RWPE1 (cell line): ENCODE data around the gene URAD.

Source experiments
- CTCF ChIA-PET: fragments of 350-600 bp; sonication (Branson Sonifier 250); formaldehyde crosslinking; extraction: SDS; loops from one replicate; lab custom pipeline; 2021; lab: Yijun Ruan, JAX
- POLR2A ChIA-PET: fragments of 400-600 bp; formaldehyde crosslinking; extraction: SDS; loops from one replicate; lab custom pipeline; 2020; ENCODE audit warnings: antibody characterized with exemption; ENCODE audit not compliant: low non-redundant PET; lab: Yijun Ruan, JAX
- DNase-seq: peaks from one replicate; pipeline ENCODE4 v3.0.0; 2012; ENCODE audit warnings: low spot score
- H3K27ac ChIP-seq: fragments of 450-650 bp; 2 replicates; pipeline ENCODE4 v1.5.1; 2017
- TF ChIP-seq, protein P1 (sequence below): fragments of 450-650 bp; conservative IDR thresholded peaks from 2 replicates; pipeline ENCODE4 v1.5.1; 2017; ENCODE audit warnings: low read depth, mild to moderate bottlenecking

The URAD gene

DNA sequence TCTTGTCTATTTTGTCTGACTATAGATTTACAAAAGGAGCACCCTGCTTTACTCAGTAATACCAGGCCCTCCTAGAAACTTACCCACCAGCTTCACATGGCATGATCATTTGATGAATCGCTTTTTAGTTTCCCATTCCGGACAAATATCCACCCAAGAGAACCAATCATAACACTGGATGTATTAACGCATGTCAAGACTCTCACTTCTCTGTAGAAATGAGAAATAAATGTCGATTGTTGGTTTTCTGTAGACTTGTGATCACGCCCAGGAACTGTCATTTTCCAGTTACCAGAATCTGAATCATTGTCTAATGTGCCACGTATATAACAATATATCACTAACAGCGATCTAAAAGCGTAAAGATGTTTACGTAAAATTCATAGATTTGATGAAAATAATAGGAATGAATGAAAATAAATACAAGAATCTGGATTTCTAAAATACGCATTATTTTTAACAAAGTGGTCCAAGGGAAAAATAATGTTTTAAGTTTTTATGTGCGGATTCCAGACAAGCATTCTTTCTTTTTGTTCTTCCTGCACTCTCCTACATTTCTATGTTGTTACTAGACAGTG is 33.4 kb downstream of the URAD start:
- ChIA-PET POLR2A (no interaction called here), CTCF (interaction anchor here (1.1 to 2.6 kb wide), 3 partner anchors 29 to 128 kb away, joined by 3 to 20 read pairs (median 20); no protein-coding TSS in a partner anchor)
- DNase-seq = no peak
- no peak overlapping the region for H3K27ac ChIP-seq
- TF ChIP-seq, protein P1, sequence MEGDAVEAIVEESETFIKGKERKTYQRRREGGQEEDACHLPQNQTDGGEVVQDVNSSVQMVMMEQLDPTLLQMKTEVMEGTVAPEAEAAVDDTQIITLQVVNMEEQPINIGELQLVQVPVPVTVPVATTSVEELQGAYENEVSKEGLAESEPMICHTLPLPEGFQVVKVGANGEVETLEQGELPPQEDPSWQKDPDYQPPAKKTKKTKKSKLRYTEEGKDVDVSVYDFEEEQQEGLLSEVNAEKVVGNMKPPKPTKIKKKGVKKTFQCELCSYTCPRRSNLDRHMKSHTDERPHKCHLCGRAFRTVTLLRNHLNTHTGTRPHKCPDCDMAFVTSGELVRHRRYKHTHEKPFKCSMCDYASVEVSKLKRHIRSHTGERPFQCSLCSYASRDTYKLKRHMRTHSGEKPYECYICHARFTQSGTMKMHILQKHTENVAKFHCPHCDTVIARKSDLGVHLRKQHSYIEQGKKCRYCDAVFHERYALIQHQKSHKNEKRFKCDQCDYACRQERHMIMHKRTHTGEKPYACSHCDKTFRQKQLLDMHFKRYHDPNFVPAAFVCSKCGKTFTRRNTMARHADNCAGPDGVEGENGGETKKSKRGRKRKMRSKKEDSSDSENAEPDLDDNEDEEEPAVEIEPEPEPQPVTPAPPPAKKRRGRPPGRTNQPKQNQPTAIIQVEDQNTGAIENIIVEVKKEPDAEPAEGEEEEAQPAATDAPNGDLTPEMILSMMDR = no peak

DNA sequence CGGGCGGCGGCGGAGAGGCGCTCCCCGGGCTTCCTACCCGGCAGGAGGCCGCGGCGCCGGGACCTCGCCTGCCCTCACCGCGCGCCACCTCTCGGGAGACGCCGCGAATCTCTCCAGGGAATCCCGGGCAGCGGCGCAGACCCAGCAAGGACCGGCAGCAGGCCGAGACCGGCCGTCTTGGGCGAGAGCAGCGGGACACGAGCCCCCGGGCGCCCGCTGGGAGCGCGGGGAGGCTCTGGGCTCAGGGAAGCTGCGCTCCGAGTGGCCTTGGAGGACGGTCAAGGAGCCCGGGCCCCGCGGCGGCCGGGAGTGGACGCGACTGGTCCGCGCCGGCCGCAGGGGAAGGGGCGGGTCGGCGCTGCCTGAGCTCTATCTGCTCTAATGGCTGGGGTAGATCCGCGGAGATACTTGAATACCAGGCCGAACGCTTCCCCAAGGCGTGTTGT is 34.1 kb downstream of the URAD start:
- H3K27ac ChIP-seq = 0 out of 2 replicates have a peak overlapping the region, but pooled peaks have one; percentile 15
- DNase-seq = no peak
- TF ChIP-seq, protein P1 = no peak
- ChIA-PET CTCF (interaction anchor here (0.5 to 2.6 kb wide), 17 partner anchors 8 to 594 kb away, joined by 3 to 20 read pairs (median 5); no protein-coding TSS in a partner anchor), POLR2A (no interaction called here)

DNA sequence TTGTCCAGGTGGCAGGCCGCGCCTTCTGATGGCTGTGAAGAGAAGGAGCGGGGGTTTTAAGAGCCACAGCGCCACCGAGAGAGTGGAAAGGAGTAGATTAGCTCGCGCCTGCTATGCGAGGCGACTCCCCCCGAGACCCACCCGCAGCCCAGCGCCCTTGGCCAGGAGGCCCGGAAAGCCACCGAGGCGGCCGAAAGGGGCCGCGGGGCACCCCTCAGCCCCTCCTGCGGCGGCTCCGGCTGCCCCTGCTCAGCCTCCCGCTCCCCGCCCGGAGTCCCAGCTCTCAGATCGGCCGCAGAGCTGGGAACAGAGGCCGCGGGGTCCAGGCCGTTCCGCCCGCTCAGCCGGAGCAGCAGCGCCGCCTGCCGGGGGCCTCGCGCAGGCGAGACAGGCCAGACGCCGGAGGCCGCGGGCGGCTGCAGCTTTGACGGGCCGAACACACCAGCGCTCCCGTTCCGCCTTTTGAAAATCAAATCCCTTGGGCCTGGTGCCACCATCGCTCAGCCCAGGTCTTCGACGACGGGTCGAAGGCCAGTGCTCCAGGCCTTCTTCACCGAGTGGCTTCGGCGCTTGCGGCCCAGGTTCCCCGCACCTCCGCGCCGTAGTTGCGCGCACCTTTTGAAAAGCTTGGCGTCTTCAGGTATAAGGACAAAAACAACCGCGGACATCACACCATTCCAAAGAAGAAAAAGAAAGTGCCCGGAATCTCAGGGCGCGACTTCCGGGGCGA is 34.7 kb downstream of the URAD start:
- DNase-seq = peak; percentile 64
- ChIA-PET CTCF (interaction anchor here (0.5 to 2.6 kb wide), 23 partner anchors 8 to 593 kb away, joined by 3 to 20 read pairs (median 4); no protein-coding TSS in a partner anchor), POLR2A (no interaction called here)
- TF ChIP-seq, protein P1 = peak; percentile 79
- 0 out of 2 replicates have a peak overlapping the region, but pooled peaks have one; percentile 15 for H3K27ac ChIP-seq

DNA sequence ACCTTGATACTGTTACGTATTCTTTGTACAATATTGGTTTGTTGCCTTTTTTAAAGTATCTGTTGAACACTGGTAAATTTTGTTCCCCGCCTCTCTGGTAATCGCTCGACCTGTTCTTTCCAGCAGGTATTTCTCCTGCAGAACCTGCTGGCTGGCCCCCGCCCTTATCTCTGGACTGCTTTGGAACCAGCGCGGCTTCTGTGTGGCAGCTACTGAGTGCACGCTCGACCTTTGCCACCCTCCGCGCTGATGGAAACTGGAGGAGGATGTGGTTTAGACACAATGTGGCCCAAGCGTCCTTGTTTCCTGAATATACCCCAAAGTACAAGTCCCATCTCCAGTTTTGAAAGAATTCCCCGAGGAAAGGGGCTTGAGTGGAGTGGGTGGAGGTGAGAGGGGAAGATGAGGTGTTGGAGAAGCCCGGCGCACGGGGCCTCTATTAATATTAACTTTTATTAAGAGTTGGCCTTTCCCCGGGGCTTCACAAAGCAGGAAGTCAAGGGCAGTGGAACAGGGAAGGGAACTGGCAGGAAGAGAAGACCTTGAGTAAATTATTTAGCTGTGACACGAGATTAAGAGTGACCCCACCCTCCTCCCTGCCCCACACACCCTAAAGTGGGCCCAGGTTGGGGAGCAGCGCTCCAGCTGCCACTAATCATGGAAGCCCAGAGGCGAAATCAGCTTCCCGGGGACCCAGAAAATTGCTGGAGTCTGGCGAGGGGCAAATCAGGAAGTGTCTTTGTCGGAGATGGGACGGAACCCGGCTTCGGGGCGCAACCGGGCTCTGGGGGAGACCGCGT is 35.4 kb downstream of the URAD start:
- no peak for DNase-seq
- no peak overlapping the region for H3K27ac ChIP-seq
- ChIA-PET POLR2A (no interaction called here), CTCF (interaction anchor here (0.5 to 2.6 kb wide), 16 partner anchors 7 to 593 kb away, joined by 3 to 20 read pairs (median 4); no protein-coding TSS in a partner anchor)
- TF ChIP-seq, protein P1 = no peak

DNA sequence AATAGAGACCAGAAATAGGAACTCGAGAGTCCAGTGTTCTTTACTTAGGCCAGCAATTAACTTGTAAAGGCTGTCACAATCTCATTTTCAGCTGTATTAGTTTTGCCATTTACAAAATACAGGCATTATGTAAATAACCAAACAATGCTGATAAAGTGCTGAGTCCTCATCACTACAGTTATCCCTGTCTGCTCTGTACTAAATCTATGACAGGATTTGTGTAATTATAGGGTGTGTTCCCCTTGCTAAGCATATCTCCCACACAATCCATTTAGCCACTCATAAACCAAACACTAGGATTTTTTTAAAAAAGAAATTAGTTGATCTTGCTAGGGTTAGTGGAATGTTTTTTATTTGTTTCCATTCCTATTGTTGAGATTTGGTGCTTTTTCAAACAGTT is 45.5 kb downstream of the URAD start:
- H3K27ac ChIP-seq = no peak overlapping the region
- CTCF ChIA-PET = interaction anchor here (0.6 kb wide), 1 partner anchor 382 kb away, joined by 4 read pairs; no protein-coding TSS in a partner anchor
- POLR2A ChIA-PET = no interaction called here
- no peak for DNase-seq
- TF ChIP-seq, protein P1 = no peak
